ENCODE data around the gene FCRLB. TPM values are rescaled to one million over a fixed set of nuclear protein-coding genes. Genes with fewer than 3 reads are reported as not detected.

Gene FCRLB
- total and polyA plus RNA-seq, 2 of the 13 experiments (the other 11 are each of a cell fraction or from before 2014, with no cell fraction given) = 0.08 to 0.11 TPM

DNA sequence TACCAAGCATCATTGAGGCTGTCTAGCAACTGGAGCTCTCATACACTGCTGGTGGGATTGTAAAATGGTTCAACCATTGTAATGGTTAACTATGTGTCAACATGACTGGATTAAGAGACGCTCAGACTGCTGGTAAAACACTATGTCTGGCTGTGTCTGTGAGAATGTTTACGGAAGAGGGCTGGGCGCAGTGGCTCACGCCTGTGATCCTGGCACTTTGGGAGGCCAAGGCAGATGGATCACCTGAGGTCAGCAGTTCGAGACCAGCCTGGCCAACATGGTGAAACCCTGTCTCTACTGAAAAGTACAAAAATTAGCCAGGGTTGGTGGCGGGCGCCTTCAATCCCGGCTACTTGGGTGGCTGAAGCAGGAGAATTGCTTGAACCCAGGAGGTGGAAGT, 19.1 kb upstream of the FCRLB start (continued):
- TF ChIP-seq, protein P1, sequence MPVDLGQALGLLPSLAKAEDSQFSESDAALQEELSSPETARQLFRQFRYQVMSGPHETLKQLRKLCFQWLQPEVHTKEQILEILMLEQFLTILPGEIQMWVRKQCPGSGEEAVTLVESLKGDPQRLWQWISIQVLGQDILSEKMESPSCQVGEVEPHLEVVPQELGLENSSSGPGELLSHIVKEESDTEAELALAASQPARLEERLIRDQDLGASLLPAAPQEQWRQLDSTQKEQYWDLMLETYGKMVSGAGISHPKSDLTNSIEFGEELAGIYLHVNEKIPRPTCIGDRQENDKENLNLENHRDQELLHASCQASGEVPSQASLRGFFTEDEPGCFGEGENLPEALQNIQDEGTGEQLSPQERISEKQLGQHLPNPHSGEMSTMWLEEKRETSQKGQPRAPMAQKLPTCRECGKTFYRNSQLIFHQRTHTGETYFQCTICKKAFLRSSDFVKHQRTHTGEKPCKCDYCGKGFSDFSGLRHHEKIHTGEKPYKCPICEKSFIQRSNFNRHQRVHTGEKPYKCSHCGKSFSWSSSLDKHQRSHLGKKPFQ (CRISPR knock-in tag; IDR thresholded peaks at IDR 0.05; ENCODE audit: insufficient replicate concordance) = no peak
- TF ChIP-seq ZNF709 (CRISPR knock-in tag; IDR thresholded peaks at IDR 0.05) = no peak
- TF ChIP-seq CHCHD3 (CRISPR knock-in tag; IDR thresholded peaks at IDR 0.05) = no peak
- no peak for TF ChIP-seq ZNF737 (CRISPR knock-in tag; IDR thresholded peaks at IDR 0.05; ENCODE audit: borderline replicate concordance)
- no peak for TF ChIP-seq LBX2 (CRISPR knock-in tag; IDR thresholded peaks at IDR 0.05; ENCODE audit: borderline replicate concordance)
- no peak for TF ChIP-seq ZBTB3 (CRISPR knock-in tag; IDR thresholded peaks at IDR 0.05; ENCODE audit: borderline replicate concordance, low read depth)
- no peak for TF ChIP-seq SNRNP70 (IDR thresholded peaks at IDR 0.05; ENCODE audit: low read depth, low read length)
- 0 out of 2 replicates have a peak, but pooled peaks have one; percentile 22 for TF ChIP-seq FOXA1 (IDR thresholded peaks at IDR 0.05)
- peak; percentile 96 for TF ChIP-seq FOXA1 (CRISPR knock-in tag; IDR thresholded peaks at IDR 0.05)
- TF ChIP-seq NFE2 (CRISPR knock-in tag; IDR thresholded peaks at IDR 0.05) = no peak
- TF ChIP-seq ZNF441 (CRISPR knock-in tag; IDR thresholded peaks at IDR 0.05; ENCODE audit: borderline replicate concordance) = peak; percentile 98
- no peak; the same call in 1 of the 2 replicates for TF ChIP-seq ZFY (CRISPR knock-in tag; IDR thresholded peaks at IDR 0.05)
- TF ChIP-seq, protein P2, sequence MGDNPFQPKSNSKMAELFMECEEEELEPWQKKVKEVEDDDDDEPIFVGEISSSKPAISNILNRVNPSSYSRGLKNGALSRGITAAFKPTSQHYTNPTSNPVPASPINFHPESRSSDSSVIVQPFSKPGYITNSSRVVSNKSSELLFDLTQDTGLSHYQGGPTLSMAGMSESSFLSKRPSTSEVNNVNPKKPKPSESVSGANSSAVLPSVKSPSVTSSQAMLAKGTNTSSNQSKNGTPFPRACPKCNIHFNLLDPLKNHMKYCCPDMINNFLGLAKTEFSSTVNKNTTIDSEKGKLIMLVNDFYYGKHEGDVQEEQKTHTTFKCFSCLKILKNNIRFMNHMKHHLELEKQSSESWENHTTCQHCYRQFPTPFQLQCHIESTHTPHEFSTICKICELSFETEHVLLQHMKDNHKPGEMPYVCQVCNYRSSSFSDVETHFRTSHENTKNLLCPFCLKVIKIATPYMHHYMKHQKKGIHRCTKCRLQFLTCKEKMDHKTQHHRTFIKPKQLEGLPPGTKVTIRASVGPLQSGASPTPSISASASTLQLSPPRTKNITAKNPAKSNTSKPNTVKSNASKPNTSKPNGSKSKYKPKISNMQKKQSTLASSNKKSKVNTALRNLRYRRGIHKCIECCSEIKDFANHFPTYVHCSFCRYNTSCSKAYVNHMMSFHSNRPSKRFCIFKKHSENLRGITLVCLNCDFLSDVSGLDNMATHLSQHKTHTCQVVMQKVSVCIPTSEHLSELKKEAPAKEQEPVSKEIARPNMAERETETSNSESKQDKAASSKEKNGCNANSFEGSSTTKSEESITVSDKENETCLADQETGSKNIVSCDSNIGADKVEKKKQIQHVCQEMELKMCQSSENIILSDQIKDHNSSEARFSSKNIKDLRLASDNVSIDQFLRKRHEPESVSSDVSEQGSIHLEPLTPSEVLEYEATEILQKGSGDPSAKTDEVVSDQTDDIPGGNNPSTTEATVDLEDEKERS (CRISPR knock-in tag; IDR thresholded peaks at IDR 0.05) = peak; percentile 73; the same call in 1 of the 2 replicates
- TF ChIP-seq ZNF10 (CRISPR knock-in tag; IDR thresholded peaks at IDR 0.05; ENCODE audit: borderline replicate concordance, low read depth) = no peak
- TF ChIP-seq, protein P3, sequence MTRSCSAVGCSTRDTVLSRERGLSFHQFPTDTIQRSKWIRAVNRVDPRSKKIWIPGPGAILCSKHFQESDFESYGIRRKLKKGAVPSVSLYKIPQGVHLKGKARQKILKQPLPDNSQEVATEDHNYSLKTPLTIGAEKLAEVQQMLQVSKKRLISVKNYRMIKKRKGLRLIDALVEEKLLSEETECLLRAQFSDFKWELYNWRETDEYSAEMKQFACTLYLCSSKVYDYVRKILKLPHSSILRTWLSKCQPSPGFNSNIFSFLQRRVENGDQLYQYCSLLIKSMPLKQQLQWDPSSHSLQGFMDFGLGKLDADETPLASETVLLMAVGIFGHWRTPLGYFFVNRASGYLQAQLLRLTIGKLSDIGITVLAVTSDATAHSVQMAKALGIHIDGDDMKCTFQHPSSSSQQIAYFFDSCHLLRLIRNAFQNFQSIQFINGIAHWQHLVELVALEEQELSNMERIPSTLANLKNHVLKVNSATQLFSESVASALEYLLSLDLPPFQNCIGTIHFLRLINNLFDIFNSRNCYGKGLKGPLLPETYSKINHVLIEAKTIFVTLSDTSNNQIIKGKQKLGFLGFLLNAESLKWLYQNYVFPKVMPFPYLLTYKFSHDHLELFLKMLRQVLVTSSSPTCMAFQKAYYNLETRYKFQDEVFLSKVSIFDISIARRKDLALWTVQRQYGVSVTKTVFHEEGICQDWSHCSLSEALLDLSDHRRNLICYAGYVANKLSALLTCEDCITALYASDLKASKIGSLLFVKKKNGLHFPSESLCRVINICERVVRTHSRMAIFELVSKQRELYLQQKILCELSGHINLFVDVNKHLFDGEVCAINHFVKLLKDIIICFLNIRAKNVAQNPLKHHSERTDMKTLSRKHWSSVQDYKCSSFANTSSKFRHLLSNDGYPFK (CRISPR knock-in tag; IDR thresholded peaks at IDR 0.05; ENCODE audit: borderline replicate concordance) = 0 out of 2 replicates have a peak, but pooled peaks have one; percentile 31
- no peak for TF ChIP-seq GLMP (CRISPR knock-in tag; IDR thresholded peaks at IDR 0.05; ENCODE audit: borderline replicate concordance)
- no peak for TF ChIP-seq PHF20 (CRISPR knock-in tag; IDR thresholded peaks at IDR 0.05)
- TF ChIP-seq, protein P4, sequence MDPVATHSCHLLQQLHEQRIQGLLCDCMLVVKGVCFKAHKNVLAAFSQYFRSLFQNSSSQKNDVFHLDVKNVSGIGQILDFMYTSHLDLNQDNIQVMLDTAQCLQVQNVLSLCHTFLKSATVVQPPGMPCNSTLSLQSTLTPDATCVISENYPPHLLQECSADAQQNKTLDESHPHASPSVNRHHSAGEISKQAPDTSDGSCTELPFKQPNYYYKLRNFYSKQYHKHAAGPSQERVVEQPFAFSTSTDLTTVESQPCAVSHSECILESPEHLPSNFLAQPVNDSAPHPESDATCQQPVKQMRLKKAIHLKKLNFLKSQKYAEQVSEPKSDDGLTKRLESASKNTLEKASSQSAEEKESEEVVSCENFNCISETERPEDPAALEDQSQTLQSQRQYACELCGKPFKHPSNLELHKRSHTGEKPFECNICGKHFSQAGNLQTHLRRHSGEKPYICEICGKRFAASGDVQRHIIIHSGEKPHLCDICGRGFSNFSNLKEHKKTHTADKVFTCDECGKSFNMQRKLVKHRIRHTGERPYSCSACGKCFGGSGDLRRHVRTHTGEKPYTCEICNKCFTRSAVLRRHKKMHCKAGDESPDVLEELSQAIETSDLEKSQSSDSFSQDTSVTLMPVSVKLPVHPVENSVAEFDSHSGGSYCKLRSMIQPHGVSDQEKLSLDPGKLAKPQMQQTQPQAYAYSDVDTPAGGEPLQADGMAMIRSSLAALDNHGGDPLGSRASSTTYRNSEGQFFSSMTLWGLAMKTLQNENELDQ (CRISPR knock-in tag; IDR thresholded peaks at IDR 0.05; ENCODE audit: borderline replicate concordance) = no peak

All from HepG2 (cell line).